ENCODE data around the gene CRYBG3.

CRYBG3 gene

DNA sequence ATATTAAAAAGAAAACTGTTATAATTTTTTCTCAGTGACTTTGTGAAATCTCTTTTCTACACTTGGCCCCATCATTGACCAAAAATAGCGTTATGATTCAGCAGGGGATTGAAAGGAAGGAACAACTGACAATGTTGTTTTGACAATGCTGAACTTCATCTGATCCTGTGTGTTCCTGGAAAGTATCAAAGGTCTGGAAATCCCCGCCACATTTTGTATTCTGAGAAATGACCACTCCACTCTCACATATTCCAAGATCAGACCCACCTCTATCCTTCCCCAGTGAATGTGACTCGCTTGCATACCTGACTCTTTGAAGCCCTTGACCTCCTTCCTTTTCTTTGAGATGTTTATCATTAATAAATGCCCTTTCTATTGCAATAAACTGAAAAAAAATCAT is 160.1 kb downstream of the CRYBG3 start:
- TF ChIP-seq EP300 (IDR thresholded peaks at IDR 0.05; ENCODE audit: borderline replicate concordance) (no peak), YY1 (IDR thresholded peaks at IDR 0.05; ENCODE audit: low read depth) (no peak), FOXM1 (IDR thresholded peaks at IDR 0.05; ENCODE audit: borderline replicate concordance, low read depth) (no peak), CEBPB (IDR thresholded peaks at IDR 0.05) (no peak), EGR1 (IDR thresholded peaks at IDR 0.05) (no peak), TAF1 (IDR thresholded peaks at IDR 0.05; ENCODE audit: low read depth) (no peak), RAD21 (IDR thresholded peaks at IDR 0.05; ENCODE audit: low read depth) (no peak), TEAD4 (IDR thresholded peaks at IDR 0.05) (no peak), ZBTB7A (IDR thresholded peaks at IDR 0.05; ENCODE audit: low read depth) (no peak)
- TF ChIP-seq, protein P1, sequence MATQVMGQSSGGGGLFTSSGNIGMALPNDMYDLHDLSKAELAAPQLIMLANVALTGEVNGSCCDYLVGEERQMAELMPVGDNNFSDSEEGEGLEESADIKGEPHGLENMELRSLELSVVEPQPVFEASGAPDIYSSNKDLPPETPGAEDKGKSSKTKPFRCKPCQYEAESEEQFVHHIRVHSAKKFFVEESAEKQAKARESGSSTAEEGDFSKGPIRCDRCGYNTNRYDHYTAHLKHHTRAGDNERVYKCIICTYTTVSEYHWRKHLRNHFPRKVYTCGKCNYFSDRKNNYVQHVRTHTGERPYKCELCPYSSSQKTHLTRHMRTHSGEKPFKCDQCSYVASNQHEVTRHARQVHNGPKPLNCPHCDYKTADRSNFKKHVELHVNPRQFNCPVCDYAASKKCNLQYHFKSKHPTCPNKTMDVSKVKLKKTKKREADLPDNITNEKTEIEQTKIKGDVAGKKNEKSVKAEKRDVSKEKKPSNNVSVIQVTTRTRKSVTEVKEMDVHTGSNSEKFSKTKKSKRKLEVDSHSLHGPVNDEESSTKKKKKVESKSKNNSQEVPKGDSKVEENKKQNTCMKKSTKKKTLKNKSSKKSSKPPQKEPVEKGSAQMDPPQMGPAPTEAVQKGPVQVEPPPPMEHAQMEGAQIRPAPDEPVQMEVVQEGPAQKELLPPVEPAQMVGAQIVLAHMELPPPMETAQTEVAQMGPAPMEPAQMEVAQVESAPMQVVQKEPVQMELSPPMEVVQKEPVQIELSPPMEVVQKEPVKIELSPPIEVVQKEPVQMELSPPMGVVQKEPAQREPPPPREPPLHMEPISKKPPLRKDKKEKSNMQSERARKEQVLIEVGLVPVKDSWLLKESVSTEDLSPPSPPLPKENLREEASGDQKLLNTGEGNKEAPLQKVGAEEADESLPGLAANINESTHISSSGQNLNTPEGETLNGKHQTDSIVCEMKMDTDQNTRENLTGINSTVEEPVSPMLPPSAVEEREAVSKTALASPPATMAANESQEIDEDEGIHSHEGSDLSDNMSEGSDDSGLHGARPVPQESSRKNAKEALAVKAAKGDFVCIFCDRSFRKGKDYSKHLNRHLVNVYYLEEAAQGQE (IDR thresholded peaks at IDR 0.05; ENCODE audit: low read depth): no peak

DNA sequence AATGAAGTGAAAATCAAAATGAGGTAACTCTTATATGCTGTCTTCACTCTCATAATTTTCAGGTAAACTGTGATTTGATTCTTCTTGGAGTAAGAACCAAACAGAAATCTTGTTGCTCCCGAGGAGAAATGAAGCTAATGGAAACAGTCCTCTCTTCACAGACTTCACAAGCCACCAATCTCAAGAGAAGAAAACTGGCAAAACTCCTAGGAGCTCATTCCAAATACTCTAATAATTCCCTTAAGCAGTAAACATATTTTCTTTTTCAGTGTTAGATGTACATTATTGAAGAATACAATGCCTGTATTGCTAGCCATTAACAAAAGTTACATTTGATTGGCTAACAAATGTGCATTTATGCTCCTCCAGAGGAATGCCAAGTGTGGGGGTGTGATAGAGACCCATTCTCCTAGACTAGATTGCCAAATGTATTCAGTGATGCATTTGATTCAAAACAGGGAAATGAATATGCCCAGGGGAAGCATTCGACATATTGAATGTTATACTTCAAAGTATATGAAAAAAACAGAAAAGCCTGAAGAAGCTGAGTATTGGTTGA is 162.2 kb downstream of the CRYBG3 start:
- TF ChIP-seq, protein P1 (IDR thresholded peaks at IDR 0.05; ENCODE audit: low read depth): no peak
- TF ChIP-seq RAD21 (IDR thresholded peaks at IDR 0.05; ENCODE audit: low read depth) (no peak), NFIC (IDR thresholded peaks at IDR 0.05) (no peak), TCF12 (IDR thresholded peaks at IDR 0.05; ENCODE audit: low read depth) (no peak), TAF1 (IDR thresholded peaks at IDR 0.05; ENCODE audit: low read depth) (no peak), YY1 (IDR thresholded peaks at IDR 0.05; ENCODE audit: low read depth) (no peak), CREB1 (IDR thresholded peaks at IDR 0.05; ENCODE audit: low read depth) (no peak), ZBTB7A (IDR thresholded peaks at IDR 0.05; ENCODE audit: low read depth) (no peak), EP300 (IDR thresholded peaks at IDR 0.05; ENCODE audit: borderline replicate concordance) (no peak), TEAD4 (IDR thresholded peaks at IDR 0.05) (no peak), CEBPB (IDR thresholded peaks at IDR 0.05) (no peak), FOXM1 (IDR thresholded peaks at IDR 0.05; ENCODE audit: borderline replicate concordance, low read depth) (no peak)
- TF ChIP-seq, protein P2, sequence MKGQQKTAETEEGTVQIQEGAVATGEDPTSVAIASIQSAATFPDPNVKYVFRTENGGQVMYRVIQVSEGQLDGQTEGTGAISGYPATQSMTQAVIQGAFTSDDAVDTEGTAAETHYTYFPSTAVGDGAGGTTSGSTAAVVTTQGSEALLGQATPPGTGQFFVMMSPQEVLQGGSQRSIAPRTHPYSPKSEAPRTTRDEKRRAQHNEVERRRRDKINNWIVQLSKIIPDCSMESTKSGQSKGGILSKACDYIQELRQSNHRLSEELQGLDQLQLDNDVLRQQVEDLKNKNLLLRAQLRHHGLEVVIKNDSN (IDR thresholded peaks at IDR 0.05): no peak
- TF ChIP-seq, protein P3, sequence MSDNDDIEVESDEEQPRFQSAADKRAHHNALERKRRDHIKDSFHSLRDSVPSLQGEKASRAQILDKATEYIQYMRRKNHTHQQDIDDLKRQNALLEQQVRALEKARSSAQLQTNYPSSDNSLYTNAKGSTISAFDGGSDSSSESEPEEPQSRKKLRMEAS (IDR thresholded peaks at IDR 0.05): no peak

DNA sequence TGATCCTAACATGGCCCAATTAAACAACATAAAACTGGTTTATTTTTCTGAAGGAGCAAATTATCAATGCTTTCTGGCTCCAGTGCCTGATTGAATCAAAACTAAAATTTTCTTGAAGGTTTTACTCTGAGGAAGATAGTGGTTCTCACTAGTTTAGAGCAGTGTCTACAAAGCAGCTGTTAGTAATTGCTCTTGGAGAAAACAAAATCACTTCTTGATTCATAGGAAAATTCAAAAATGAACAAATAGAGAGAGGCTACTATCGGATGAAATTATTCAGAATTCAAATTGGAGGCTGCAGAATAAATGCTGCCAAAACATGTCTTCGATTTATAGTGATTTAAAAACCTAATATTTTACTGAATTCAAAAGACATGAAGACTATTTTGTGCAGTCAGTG is 165.5 kb downstream of the CRYBG3 start:
- TF ChIP-seq FOXM1 (IDR thresholded peaks at IDR 0.05; ENCODE audit: borderline replicate concordance, low read depth): no peak
- TF ChIP-seq EGR1 (IDR thresholded peaks at IDR 0.05): no peak
- no peak for TF ChIP-seq YY1 (IDR thresholded peaks at IDR 0.05; ENCODE audit: low read depth)
- TF ChIP-seq TEAD4 (IDR thresholded peaks at IDR 0.05): no peak
- TF ChIP-seq CEBPB (IDR thresholded peaks at IDR 0.05): no peak
- TF ChIP-seq TCF12 (IDR thresholded peaks at IDR 0.05; ENCODE audit: low read depth): no peak
- TF ChIP-seq, protein P1 (IDR thresholded peaks at IDR 0.05; ENCODE audit: low read depth): no peak
- no peak for TF ChIP-seq NFIC (IDR thresholded peaks at IDR 0.05)
- TF ChIP-seq RAD21 (IDR thresholded peaks at IDR 0.05; ENCODE audit: low read depth): no peak
- no peak for TF ChIP-seq ZBTB7A (IDR thresholded peaks at IDR 0.05; ENCODE audit: low read depth)
- TF ChIP-seq, protein P3 (IDR thresholded peaks at IDR 0.05): no peak
- TF ChIP-seq EP300 (IDR thresholded peaks at IDR 0.05; ENCODE audit: borderline replicate concordance): no peak
- TF ChIP-seq, protein P2 (IDR thresholded peaks at IDR 0.05): no peak

DNA sequence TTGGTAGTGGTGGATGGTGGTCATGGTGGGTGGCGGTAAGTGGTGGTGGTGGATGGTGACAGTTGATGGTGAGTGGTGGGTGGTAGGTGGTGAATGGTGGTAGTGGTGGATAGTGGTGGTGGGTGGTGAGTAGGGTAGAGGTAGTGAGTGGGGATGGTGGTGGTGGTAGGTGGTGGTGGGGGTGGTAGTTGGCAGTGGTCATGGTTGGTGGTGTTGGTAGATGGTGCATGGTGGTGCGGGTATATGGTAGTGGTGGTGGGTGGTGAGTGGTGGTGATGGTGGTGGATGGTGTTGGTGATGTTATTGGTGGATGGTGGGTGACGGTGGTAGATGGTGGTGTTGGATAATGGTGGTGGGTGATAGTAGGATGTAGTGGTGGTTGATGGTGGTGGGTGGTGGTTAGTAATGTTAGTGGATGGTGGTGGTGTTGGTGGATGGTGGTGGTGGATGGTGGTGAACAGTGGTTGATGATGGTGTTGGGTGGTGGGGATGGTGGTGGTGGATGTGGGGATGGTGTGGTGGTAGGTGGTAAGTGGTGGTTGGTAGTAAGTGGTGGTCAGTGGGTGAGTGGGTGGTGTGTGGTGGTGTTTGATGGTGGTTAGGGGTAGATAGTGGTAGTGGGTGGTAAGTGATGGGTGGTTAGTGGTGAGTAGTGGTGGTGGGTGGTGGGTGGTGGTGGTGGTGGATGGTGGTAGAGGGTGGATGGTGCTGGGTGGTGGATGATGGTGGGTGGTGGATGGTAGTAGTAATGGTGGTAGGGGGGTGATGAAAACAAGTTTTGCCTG is 167.2 kb downstream of the CRYBG3 start:
- no peak for TF ChIP-seq TEAD4 (IDR thresholded peaks at IDR 0.05)
- TF ChIP-seq TAF1 (IDR thresholded peaks at IDR 0.05; ENCODE audit: low read depth): no peak
- no peak for TF ChIP-seq EP300 (IDR thresholded peaks at IDR 0.05; ENCODE audit: borderline replicate concordance)
- TF ChIP-seq CEBPB (IDR thresholded peaks at IDR 0.05): no peak
- no peak for TF ChIP-seq ZBTB7A (IDR thresholded peaks at IDR 0.05; ENCODE audit: low read depth)
- TF ChIP-seq RAD21 (IDR thresholded peaks at IDR 0.05; ENCODE audit: low read depth): no peak
- no peak for TF ChIP-seq EGR1 (IDR thresholded peaks at IDR 0.05)
- TF ChIP-seq, protein P1 (IDR thresholded peaks at IDR 0.05; ENCODE audit: low read depth): no peak
- no peak for TF ChIP-seq FOXM1 (IDR thresholded peaks at IDR 0.05; ENCODE audit: borderline replicate concordance, low read depth)
- TF ChIP-seq NFIC (IDR thresholded peaks at IDR 0.05): no peak
- TF ChIP-seq, protein P2 (IDR thresholded peaks at IDR 0.05): no peak
- TF ChIP-seq, protein P3 (IDR thresholded peaks at IDR 0.05): no peak
- no peak for TF ChIP-seq TCF12 (IDR thresholded peaks at IDR 0.05; ENCODE audit: low read depth)
- no peak for TF ChIP-seq CREB1 (IDR thresholded peaks at IDR 0.05; ENCODE audit: low read depth)
- TF ChIP-seq YY1 (IDR thresholded peaks at IDR 0.05; ENCODE audit: low read depth): no peak
